Hematopoietic multipotent progenitor cell treated with erythropoietin and hydrocortisone succinate and interleukin-3 and kit ligand, for 4 days (in vitro differentiated cells): Measurements from ENCODE around the gene SCCPDH.
A peak's percentile ranks its signal among the peaks of the same experiment; 100 is the strongest.
"Not testable (repeated sequence)": the region's sequence is repeated elsewhere in the genome, so short reads cannot be mapped to it uniquely, and the experiment has no call there.

ENCODE experiments used
- DNase-seq: peaks from one replicate; pipeline ENCODE4 v3.0.0-alpha.2; 2015

Gene SCCPDH

GRCh38 chr1:246801241-246802020 lies 77.2 kb downstream of the SCCPDH start:
- DNase-seq = no peak

GRCh38 chr1:246803373-246803772 lies 79.2 kb downstream of the SCCPDH start:
- no peak for DNase-seq

GRCh38 chr1:246803883-246804282 lies 79.7 kb downstream of the SCCPDH start:
- no peak for DNase-seq

- DNase-seq = no peak
Measured at GRCh38 chr1:246805135-246805716, 81.0 kb downstream of the SCCPDH start.

- DNase-seq = peak; percentile 37
Measured at GRCh38 chr1:246809473-246809872, 85.3 kb downstream of the SCCPDH start.

- no peak for DNase-seq
Measured at GRCh38 chr1:246811985-246812384, 87.8 kb downstream of the SCCPDH start.

GRCh38 chr1:246813325-246813724 lies 89.1 kb downstream of the SCCPDH start:
- not testable (repeated sequence) for DNase-seq

GRCh38 chr1:246814890-246815289 lies 90.7 kb downstream of the SCCPDH start:
- no peak for DNase-seq

- peak; percentile 60 for DNase-seq
Measured at GRCh38 chr1:246815693-246816270, 91.6 kb downstream of the SCCPDH start.
